NOMO-1 (cell line): Measurements from ENCODE around the gene FAM53A.
"Not testable (repeated sequence)": the region's sequence is repeated elsewhere in the genome, so short reads cannot be mapped to it uniquely, and the experiment has no call there.

Experiments used
- DNase-seq, 2 experiments: peaks; one replicate each; lab custom pipeline; 2025; ENCODE audit not compliant: unreplicated experiment in 2 of 2; lab: John Stamatoyannopoulos, UW

FAM53A gene

GRCh38 chr4:1608821-1609500, 75.2 kb downstream of the FAM53A start:
- DNase-seq, result no peak

- no peak for DNase-seq
These were observed 75.8 kb downstream of the FAM53A start for GRCh38 chr4:1608196-1608820.

- not testable (repeated sequence) for DNase-seq
These were observed 76.5 kb downstream of the FAM53A start for GRCh38 chr4:1607436-1608195.

GRCh38 chr4:1604706-1605205, 79.4 kb downstream of the FAM53A start:
- DNase-seq, result no peak

- DNase-seq, result no peak
These were observed 79.9 kb downstream of the FAM53A start for GRCh38 chr4:1604181-1604705.

GRCh38 chr4:1603413-1604135, 80.5 kb downstream of the FAM53A start:
- DNase-seq, result no peak

GRCh38 chr4:1602655-1603412, 81.3 kb downstream of the FAM53A start:
- DNase-seq, result no peak

- DNase-seq, result no peak
These were observed 82.1 kb downstream of the FAM53A start for GRCh38 chr4:1601852-1602654.

- DNase-seq, result no peak
These were observed 82.6 kb downstream of the FAM53A start for GRCh38 chr4:1601533-1601835.

- DNase-seq, result no peak
These were observed 83.1 kb downstream of the FAM53A start for GRCh38 chr4:1600811-1601532.

- DNase-seq, result no peak
These were observed 83.8 kb downstream of the FAM53A start for GRCh38 chr4:1600211-1600780.

- DNase-seq, result no peak
These were observed 84.5 kb downstream of the FAM53A start for GRCh38 chr4:1599491-1600210.

- no peak for DNase-seq
These were observed 85.1 kb downstream of the FAM53A start for GRCh38 chr4:1599026-1599481.

- no peak for DNase-seq
These were observed 85.7 kb downstream of the FAM53A start for GRCh38 chr4:1598206-1599025.

- no peak for DNase-seq
These were observed 86.8 kb downstream of the FAM53A start for GRCh38 chr4:1597021-1597931.

GRCh38 chr4:1596393-1596792, 87.7 kb downstream of the FAM53A start:
- no peak for DNase-seq
